GM12864 (cell line): ENCODE results near the gene GM2A.

ENCODE experiments used
- DNase-seq: peaks from one replicate; pipeline ENCODE4 v3.0.0-alpha.2; 2011; ENCODE audit warnings: low read depth
- H3K4me3 ChIP-seq: 2 replicates; pipeline ENCODE4 v1.5.1; 2011; ENCODE audit warnings: mild to moderate bottlenecking, low read depth, low read length, control low read depth
- TF ChIP-seq, protein P1 (sequence below): IDR thresholded peaks from 2 replicates; pipeline ENCODE4 v1.5.1; 2011; ENCODE audit warnings: low read depth, mild to moderate bottlenecking, moderate library complexity, low read length, control low read depth, inconsistent platforms; ENCODE audit errors: missing control alignments

The GM2A gene

DNA sequence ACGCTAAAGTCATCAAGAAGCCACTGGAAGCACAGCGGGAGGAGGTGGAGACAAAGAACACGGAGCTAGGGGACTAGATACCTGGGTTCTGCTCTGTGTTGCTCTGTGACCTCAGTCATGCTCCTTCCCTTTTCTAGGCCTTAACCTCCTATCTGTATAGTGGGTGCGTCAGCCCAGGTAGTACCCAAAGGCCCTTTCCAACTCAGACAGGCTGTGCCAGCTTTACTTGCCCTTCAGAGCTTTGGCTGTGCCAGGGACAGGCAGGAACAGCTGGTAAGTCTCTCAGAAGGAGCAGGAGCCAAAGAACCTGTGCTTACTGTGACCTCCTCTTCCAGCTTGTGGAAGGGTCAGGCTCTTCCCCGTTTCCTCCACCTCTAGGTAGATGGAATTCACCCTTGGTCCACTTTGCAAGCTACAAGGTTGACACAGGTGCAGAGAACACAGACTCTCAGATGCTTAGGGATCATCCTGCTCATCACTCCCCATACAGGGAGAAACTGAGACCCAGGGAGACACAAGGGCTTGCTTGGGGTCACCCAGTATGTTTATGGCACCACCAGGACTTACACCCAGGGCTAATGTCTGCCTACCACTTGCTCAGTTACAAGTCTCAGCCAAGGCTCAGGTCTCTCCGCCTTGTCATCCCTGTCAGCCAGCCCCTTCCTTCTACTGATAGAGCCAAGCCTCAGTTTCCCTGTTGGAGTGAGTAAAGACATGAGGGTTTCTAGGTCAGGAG is 30.8 kb upstream of the GM2A start:
- H3K4me3 ChIP-seq, result peak overlapping the region; percentile 74
- TF ChIP-seq, protein P1, sequence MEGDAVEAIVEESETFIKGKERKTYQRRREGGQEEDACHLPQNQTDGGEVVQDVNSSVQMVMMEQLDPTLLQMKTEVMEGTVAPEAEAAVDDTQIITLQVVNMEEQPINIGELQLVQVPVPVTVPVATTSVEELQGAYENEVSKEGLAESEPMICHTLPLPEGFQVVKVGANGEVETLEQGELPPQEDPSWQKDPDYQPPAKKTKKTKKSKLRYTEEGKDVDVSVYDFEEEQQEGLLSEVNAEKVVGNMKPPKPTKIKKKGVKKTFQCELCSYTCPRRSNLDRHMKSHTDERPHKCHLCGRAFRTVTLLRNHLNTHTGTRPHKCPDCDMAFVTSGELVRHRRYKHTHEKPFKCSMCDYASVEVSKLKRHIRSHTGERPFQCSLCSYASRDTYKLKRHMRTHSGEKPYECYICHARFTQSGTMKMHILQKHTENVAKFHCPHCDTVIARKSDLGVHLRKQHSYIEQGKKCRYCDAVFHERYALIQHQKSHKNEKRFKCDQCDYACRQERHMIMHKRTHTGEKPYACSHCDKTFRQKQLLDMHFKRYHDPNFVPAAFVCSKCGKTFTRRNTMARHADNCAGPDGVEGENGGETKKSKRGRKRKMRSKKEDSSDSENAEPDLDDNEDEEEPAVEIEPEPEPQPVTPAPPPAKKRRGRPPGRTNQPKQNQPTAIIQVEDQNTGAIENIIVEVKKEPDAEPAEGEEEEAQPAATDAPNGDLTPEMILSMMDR, result no peak
- no peak for DNase-seq

DNA sequence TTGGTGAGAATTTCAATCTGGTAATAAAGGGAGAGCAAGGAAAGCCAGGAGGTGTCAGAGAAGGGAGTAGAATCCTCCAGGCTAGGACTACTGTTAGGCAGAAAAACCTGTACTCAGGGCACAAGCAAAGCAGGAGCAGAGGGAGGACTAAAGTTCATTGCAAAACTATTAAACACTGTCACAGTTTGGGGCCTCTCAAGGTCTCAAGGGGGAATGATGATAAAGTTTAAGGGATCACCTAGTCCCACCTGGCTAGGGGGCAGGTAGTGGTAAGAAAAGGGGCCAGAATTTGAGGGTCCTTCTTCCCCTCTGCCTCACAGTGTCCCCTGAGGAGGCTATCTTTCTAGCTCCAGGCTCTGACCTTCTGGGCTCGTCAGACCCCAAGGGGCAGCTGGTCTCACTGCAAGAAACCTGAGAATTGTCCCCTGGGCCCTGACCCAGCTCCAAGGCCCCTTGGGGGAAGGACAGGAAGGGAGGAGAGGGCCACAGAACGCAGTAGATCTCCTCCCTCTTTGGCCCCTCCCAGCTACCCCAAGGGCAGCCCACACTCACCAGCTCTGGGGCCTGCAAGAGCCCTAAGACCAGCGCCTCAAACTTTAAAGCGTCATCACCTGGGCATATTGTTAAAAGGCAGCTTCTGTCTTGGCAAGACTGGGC is 30.1 kb upstream of the GM2A start:
- TF ChIP-seq, protein P1, result no peak
- no peak for DNase-seq
- H3K4me3 ChIP-seq, result peak overlapping the region; percentile 74

DNA sequence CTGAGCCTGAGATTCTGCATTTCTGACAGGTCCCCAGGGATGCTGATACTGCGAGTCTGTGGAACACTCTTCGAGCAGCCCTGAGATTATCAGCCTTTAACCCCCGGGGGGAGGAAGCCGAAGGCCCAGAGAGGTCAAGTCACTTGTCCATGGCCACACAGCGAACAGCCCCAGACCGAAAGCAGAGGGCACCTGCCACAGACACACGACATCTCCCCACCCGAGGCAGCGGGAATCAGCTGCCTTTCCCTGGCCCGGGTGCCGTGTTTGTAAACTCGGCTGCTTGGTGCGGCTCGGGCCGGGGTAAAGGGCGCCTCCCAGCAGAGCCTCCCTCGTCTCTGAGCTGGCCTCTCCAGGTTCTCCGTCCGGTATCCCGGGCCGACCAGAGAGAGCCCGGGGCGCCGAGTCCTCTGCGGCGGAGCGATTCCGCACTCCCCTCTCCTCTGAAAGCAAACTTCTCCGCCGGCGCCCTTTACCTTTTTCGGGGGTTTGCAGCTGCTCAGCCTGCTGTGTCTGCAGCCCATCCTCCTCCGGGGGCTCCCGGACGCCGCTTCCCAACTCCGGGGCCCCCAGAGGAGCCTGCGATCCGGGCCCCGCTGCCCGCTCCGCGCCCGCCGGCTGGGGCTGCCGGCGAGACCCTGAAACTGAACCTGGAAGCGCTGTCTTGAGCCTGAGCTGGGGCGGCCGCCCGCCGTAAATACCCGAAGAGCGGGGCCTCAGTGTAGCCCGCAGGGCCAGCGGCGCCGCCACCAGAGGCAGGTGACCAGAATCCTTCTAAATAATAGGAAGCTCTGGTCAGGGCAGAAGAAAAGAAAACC is 29.3 kb upstream of the GM2A start, which contains the start of gene CCDC69:
Gene CCDC69 (minus strand): TSS at position 646 of the 818 bp plus-strand sequence. CDS start 122 bp downstream, at position 524.
- H3K4me3 ChIP-seq, result peak within 1 kb of the TSS; percentile 74
- TF ChIP-seq, protein P1, result no peak
- no peak for DNase-seq

DNA sequence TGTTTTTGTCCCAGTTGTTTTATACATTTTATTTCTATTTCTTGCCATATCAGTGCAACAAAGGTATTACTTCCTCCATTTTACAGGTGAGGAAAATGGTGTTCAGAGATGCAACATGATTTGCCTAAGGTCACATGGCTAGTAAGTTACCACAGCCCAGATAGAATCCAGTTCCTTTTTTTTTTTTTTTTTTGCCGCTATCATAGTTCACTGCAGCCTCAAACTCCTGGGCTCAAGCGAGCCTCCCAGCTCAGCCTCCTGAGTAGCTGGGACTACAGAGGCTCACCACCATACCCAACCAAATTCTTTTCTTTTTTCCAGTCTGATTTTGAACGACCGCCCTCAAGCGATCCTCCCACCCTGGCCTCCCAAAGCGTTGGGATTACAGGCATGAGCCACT is 28.6 kb upstream of the GM2A start:
- TF ChIP-seq, protein P1, result no peak
- H3K4me3 ChIP-seq, result peak overlapping the region; percentile 74; the same call in 1 of the 2 replicates
- DNase-seq, result no peak

DNA sequence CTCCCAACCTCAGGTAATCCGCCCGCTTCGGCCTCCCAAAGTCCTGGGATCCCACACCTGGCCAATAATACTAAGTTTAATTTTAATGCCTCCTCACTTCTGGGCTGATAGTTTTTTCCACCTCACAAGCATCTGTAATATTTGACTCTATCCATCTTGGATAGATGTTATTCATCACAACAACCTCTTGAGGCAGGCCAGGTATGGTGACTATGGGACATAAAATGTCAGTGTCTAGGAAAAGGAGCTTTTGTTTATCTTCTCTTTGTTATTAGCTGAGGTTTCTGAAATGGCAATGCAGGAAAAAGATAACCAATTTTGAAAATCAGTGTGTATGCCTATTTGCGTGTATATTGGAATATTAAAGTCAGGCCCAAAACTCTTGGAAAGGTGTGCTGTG is 27.9 kb upstream of the GM2A start:
- H3K4me3 ChIP-seq, result no peak overlapping the region
- DNase-seq, result no peak
- TF ChIP-seq, protein P1, result peak; percentile 10

DNA sequence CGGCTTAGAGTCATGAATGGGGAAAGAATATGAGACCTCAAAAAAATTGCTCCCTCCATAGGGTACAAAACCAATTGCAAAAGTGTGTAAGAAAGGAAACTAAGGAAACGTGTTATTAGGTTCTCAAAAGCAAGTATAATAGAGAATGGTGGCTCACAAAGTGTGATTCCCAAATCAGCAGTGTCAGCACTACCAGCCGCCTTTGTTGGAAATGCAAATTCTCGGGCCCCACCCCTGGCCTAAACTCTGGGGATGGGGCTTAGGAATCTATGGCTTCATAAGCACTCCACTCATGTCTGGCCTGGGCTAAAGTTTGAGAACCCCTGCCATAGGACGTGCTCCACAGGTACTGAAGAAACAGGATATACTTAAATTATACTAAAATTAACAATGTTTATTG is 27.5 kb upstream of the GM2A start:
- TF ChIP-seq, protein P1, result no peak
- no peak for DNase-seq
- no peak overlapping the region for H3K4me3 ChIP-seq
